Loucy (cell line): ENCODE measurements around the gene SIX6.

Experiments
- H2AFZ ChIP-seq: fragments of 200-600 bp; sonication (generic); 2 replicates; pipeline ENCODE4 v1.6.0; 2016; ENCODE audit warnings: antibody characterized with exemption, mild to moderate bottlenecking, low read length, moderate library complexity
- H3F3A ChIP-seq: fragments of 200-600 bp; 2 replicates; pipeline ENCODE4 v1.6.0; 2016; ENCODE audit warnings: antibody characterized with exemption, low read depth, mild to moderate bottlenecking
- H3K27me3 ChIP-seq: fragments of 200-600 bp; sonication (generic); 2 replicates; pipeline ENCODE4 v1.6.1; 2014; ENCODE audit warnings: low read length, mild to moderate bottlenecking; ENCODE audit not compliant: insufficient read depth, poor library complexity, severe bottlenecking
- H3K36me3 ChIP-seq: fragments of 200-600 bp; sonication (generic); 2 replicates; pipeline ENCODE4 v1.6.1; 2016; ENCODE audit warnings: low read length; ENCODE audit not compliant: insufficient read depth
- H3K4me1 ChIP-seq: fragments of 200-600 bp; sonication (generic); 2 replicates; pipeline ENCODE4 v1.5.1; 2014; ENCODE audit warnings: low read length, mild to moderate bottlenecking; ENCODE audit not compliant: insufficient read depth, poor library complexity, severe bottlenecking
- H3K4me2 ChIP-seq: fragments of 200-600 bp; sonication (generic); 2 replicates; pipeline ENCODE4 v1.6.0; 2014; ENCODE audit warnings: antibody characterized with exemption, low read length, low read depth, mild to moderate bottlenecking; ENCODE audit not compliant: poor library complexity, severe bottlenecking
- H3K4me3 ChIP-seq: fragments of 200-600 bp; sonication (generic); 2 replicates; pipeline ENCODE4 v1.5.1; 2014; ENCODE audit warnings: low read length, mild to moderate bottlenecking, mixed read lengths; ENCODE audit not compliant: poor library complexity, severe bottlenecking
- H3K79me2 ChIP-seq: fragments of 200-600 bp; sonication (generic); 2 replicates; pipeline ENCODE4 v1.6.1; 2014; ENCODE audit warnings: low read length; ENCODE audit not compliant: insufficient read depth
- H3K9ac ChIP-seq: fragments of 200-600 bp; sonication (generic); 2 replicates; pipeline ENCODE4 v1.6.0; 2014; ENCODE audit warnings: mild to moderate bottlenecking, low read depth, low read length, moderate library complexity; ENCODE audit not compliant: poor library complexity, severe bottlenecking
- H3K9me2 ChIP-seq: fragments of 200-600 bp; sonication (generic); replicated peaks from 2 replicates; pipeline ENCODE4 v1.6.1; 2016; ENCODE audit warnings: low read depth, low read length, mixed read lengths
- H3K9me3 ChIP-seq: fragments of 200-600 bp; sonication (generic); 2 replicates; pipeline ENCODE4 v1.6.1; 2014; ENCODE audit warnings: mild to moderate bottlenecking, antibody characterized with exemption, low read length, low read depth; ENCODE audit not compliant: insufficient read depth
- H4K20me1 ChIP-seq: fragments of 200-600 bp; sonication (generic); 2 replicates; pipeline ENCODE4 v1.6.0; 2014; ENCODE audit warnings: antibody characterized with exemption, low read length, mild to moderate bottlenecking; ENCODE audit not compliant: insufficient read depth, poor library complexity, severe bottlenecking
- CTCF ChIP-seq: fragments of 200-600 bp; sonication (generic); conservative IDR thresholded peaks from 2 replicates; pipeline ENCODE4 v1.5.1; 2014; ENCODE audit warnings: mild to moderate bottlenecking, antibody characterized with exemption, low read length
- EZH2phosphoT487 ChIP-seq: fragments of 200-600 bp; IDR thresholded peaks from 2 replicates; pipeline ENCODE4 v1.6.1; 2018; ENCODE audit warnings: antibody characterized with exemption, mild to moderate bottlenecking, moderate library complexity, borderline replicate concordance

The SIX6 gene

GRCh38 chr14:60506985-60507829 lies 1.7 kb upstream of the SIX6 start:
- Histone ChIP-seq H3K4me2 (no peak overlapping the region), H3K9me3 (no peaks in the 10 kb centered on the region), H4K20me1 (no peaks in the 10 kb centered on the region), H3K27me3 (no peaks in the 10 kb centered on the region), H3F3A (no peaks in the 10 kb centered on the region), H3K79me2 (no peaks in the 10 kb centered on the region), H3K36me3 (no peaks in the 10 kb centered on the region), H3K4me3 (no peak overlapping the region), H2AFZ (no peak overlapping the region), H3K9me2 (no peaks in the 10 kb centered on the region), H3K9ac (no peak overlapping the region), H3K4me1 (no peaks in the 10 kb centered on the region)
- TF ChIP-seq CTCF = no peak
- no peak for TF ChIP-seq EZH2phosphoT487

GRCh38 chr14:60508363-60508706 lies 611 bp upstream of the SIX6 start:
- Histone ChIP-seq H3K4me1 (no peaks in the 10 kb centered on the region), H3K36me3 (no peaks in the 10 kb centered on the region), H3K27me3 (no peaks in the 10 kb centered on the region), H3K9ac (no peak overlapping the region), H2AFZ (no peak overlapping the region), H3K9me3 (no peaks in the 10 kb centered on the region), H3F3A (no peaks in the 10 kb centered on the region), H3K4me2 (no peak overlapping the region), H3K4me3 (no peak overlapping the region), H3K79me2 (no peaks in the 10 kb centered on the region), H3K9me2 (no peaks in the 10 kb centered on the region), H4K20me1 (no peaks in the 10 kb centered on the region)
- TF ChIP-seq EZH2phosphoT487 = no peak
- TF ChIP-seq CTCF = no peak

- H3K79me2 ChIP-seq = no peaks in the 10 kb centered on the region
- H3K9me2 ChIP-seq = no peaks in the 10 kb centered on the region
- TF ChIP-seq EZH2phosphoT487 = no peak
- no peak for TF ChIP-seq CTCF
- H3K27me3 ChIP-seq = no peaks in the 10 kb centered on the region
- H3K36me3 ChIP-seq = no peaks in the 10 kb centered on the region
- H3K4me2 ChIP-seq = no peak overlapping the region
- H4K20me1 ChIP-seq = no peaks in the 10 kb centered on the region
- no peaks in the 10 kb centered on the region for H3F3A ChIP-seq
- H2AFZ ChIP-seq = no peak overlapping the region
- no peak overlapping the region for H3K4me3 ChIP-seq
- H3K4me1 ChIP-seq = no peaks in the 10 kb centered on the region
- H3K9me3 ChIP-seq = no peaks in the 10 kb centered on the region
- no peak overlapping the region for H3K9ac ChIP-seq
Measured at GRCh38 chr14:60509438-60510253, 700 bp downstream of the SIX6 start.
